ENCODE data around the gene NTRK2. TPM values are rescaled to one million over a fixed set of nuclear protein-coding genes. Genes with fewer than 3 reads are reported as not detected.

NTRK2 gene
- total and polyA plus RNA-seq, 10 of the 15 experiments (the other 5 are each of a cell fraction or from before 2014, with no cell fraction given): 0.42 to 4.6 (median 0.65) TPM

DNA sequence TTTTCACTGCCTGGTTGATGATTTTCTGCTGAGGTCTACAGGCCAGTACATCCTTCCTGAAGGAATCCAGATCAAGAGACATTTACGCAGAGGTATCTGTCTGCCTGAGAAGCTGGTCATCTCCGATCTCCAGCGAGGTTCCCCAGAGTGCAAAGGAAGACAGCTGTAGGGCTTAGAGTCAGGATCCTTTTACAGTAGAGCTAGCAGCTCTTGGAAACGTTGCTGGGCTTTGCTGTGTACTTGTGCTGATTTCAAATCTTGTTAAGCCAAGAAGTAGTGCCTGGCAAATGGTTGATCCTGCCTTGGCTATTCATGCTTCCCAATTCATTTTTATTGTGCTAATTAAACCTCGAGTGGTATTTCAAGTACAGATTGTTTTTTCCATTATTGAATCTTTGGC is 48.9 kb downstream of the NTRK2 start (continued):
- TF ChIP-seq MLLT1 (IDR thresholded peaks at IDR 0.05): no peak
- TF ChIP-seq MXI1 (IDR thresholded peaks at IDR 0.05; ENCODE audit: low read depth, low read length): no peak
- no peak for TF ChIP-seq NFXL1 (IDR thresholded peaks at IDR 0.05; ENCODE audit: borderline replicate concordance)

DNA sequence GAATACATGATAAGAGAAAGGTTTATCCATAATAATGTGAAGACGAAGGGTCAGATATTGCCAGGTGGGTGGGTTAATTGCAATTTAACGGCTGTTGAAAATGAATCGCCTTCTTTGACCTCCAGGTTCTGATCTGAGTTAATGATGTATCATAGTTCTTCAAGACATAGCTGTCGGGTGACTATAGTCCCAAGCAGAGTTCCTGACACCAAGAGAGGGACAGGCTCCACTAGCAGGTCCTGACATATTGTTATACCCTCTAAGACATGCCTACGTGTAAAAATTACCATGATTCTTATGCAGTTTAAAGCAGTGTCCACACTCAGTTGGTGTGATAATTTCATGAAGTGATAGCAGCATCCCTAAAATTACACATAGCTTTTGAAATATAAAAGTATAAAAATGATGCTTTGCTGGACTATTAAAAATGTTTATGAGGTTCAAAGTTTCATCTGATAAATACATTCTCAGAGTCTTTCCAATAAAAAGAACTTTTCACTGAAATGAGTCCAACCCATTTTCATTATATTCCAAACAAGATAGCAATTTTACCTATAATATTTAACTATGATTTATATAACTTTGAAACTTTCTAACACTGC is 53.0 kb downstream of the NTRK2 start:
- no peak for DNase-seq (ENCODE audit: low read depth, low spot score)
- H3K9me3 ChIP-seq (replicated peaks; ENCODE audit: control insufficient read depth, insufficient read depth, low read length): no peaks in the 10 kb centered on the region; the same call in 2 of the 3 replicates
- H2AFZ ChIP-seq (ENCODE audit: control insufficient read depth, low read depth, low read length): no peak overlapping the region
- H3K4me2 ChIP-seq (ENCODE audit: control insufficient read depth, insufficient read depth): no peak overlapping the region
- no TSS peak for BruUV-seq (replicated peaks)
- WGBS (ENCODE audit: insufficient coverage, insufficient replicate concordance, low lambda C conversion rate, missing lambda C conversion rate): 68% methylated on average over 5 of the region's 5 CpGs
- H3K4me3 ChIP-seq: no peak overlapping the region
- intact Hi-C loops (cut with micrococcal nuclease; ENCODE audit: unreplicated experiment): no loop called here
- ChIA-PET SMC1A (ENCODE audit: uncharacterized antibody, unreplicated experiment) (no interaction called here), RAD21 (ENCODE audit: unreplicated experiment) (interaction anchor here (0.9 to 1.7 kb wide), 2 partner anchors 25 to 30 kb away, joined by 4 to 5 read pairs; no protein-coding TSS in a partner anchor), POLR2A (no interaction called here), CTCF (no interaction called here)
- no peak for ATAC-seq
- H3K4me1 ChIP-seq (ENCODE audit: control insufficient read depth, insufficient read depth, low read length): no peaks in the 10 kb centered on the region
- no peaks in the 10 kb centered on the region for H4K20me1 ChIP-seq (ENCODE audit: control insufficient read depth, insufficient read depth)
- no peak for FAIRE-seq
- no peak for TF ChIP-seq FOXK2 (IDR thresholded peaks at IDR 0.05)
- TF ChIP-seq, protein P1, sequence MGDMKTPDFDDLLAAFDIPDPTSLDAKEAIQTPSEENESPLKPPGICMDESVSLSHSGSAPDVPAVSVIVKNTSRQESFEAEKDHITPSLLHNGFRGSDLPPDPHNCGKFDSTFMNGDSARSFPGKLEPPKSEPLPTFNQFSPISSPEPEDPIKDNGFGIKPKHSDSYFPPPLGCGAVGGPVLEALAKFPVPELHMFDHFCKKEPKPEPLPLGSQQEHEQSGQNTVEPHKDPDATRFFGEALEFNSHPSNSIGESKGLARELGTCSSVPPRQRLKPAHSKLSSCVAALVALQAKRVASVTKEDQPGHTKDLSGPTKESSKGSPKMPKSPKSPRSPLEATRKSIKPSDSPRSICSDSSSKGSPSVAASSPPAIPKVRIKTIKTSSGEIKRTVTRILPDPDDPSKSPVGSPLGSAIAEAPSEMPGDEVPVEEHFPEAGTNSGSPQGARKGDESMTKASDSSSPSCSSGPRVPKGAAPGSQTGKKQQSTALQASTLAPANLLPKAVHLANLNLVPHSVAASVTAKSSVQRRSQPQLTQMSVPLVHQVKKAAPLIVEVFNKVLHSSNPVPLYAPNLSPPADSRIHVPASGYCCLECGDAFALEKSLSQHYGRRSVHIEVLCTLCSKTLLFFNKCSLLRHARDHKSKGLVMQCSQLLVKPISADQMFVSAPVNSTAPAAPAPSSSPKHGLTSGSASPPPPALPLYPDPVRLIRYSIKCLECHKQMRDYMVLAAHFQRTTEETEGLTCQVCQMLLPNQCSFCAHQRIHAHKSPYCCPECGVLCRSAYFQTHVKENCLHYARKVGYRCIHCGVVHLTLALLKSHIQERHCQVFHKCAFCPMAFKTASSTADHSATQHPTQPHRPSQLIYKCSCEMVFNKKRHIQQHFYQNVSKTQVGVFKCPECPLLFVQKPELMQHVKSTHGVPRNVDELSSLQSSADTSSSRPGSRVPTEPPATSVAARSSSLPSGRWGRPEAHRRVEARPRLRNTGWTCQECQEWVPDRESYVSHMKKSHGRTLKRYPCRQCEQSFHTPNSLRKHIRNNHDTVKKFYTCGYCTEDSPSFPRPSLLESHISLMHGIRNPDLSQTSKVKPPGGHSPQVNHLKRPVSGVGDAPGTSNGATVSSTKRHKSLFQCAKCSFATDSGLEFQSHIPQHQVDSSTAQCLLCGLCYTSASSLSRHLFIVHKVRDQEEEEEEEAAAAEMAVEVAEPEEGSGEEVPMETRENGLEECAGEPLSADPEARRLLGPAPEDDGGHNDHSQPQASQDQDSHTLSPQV (IDR thresholded peaks at IDR 0.05): no peak
- H3K36me3 ChIP-seq (ENCODE audit: control insufficient read depth in 2 of 2, insufficient read depth in 2 of 2, low read length in 1 of 2): no peaks in the 10 kb centered on the region
- in situ Hi-C loops (cut with MboI): no loop called here
- H3K9ac ChIP-seq (ENCODE audit: control insufficient read depth, insufficient read depth, low read length): no peak overlapping the region
- H3K27ac ChIP-seq (ENCODE audit: control insufficient read depth, insufficient read depth): no peak overlapping the region
- H3K27me3 ChIP-seq (replicated peaks in 1 of 2; ENCODE audit: control insufficient read depth in 2 of 2, insufficient read depth in 2 of 2, low read length in 1 of 2): no peaks in the 10 kb centered on the region
- H3K79me2 ChIP-seq (ENCODE audit: control insufficient read depth, insufficient read depth, low read length): no peaks in the 10 kb centered on the region
